C1 segment of cervical spinal cord (tissue), 14 donors: ENCODE results near the gene TBC1D22A.

Experiments
- DNase-seq, 14 donors: peaks; one replicate each; lab custom pipeline; 2025; lab: John Stamatoyannopoulos, UW

TBC1D22A gene

DNA sequence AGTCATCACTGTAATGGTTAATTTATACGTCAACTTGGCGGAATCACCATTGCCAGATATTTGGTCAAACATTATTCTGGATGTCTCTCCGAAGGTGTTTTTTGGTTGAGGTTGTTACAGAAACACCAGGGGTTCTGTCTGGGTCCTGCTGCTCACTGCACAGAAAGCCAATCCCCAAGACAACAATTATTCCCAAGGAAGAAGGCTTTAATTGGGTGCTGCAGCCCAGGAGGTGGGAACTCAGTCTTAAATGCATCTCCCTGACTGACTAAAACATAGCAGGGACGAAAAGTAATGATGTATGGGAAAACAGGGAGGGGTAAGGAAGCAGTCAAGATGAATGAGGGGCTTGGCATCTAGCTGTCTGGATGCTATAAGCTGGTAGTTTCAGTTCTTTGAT lies 331.3 kb downstream of the TBC1D22A start:
- no peak for DNase-seq

GRCh38 chr22:47094861-47095330 lies 332.4 kb downstream of the TBC1D22A start:
- DNase-seq, result no peak

DNA sequence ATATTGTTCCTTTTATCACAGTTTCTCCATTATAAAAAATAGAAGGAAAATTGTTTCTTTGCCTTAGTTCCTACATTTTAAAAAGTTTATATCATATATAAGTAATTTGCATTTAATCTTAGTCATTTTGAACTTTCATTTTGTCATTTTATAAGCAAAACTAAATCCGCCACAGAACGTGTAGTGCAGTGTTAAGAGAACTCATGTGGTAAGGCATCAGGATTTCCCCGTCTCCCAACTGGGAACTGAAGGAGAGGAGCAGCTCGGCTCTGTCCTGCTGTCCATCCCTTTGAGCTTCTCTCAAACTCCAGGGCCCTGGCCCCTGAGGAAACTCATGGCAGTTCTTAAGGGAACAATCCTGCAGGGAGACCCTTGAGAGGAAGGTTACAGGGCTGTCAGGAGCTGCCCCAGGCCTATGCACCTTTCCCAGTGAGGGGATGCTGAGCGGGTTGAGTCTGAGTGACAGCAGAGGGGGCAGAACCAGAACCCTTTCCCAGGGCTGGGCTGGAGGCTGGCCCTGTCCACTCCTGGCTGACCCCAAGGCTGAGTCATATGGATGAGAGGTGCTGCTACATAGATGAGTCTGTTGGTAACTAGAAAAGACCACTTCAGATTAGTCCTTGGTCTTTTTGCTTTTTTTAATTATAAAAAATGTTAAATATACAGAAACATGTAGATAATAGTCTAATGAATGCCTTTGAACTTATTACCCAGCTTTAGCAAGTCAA lies 333.1 kb downstream of the TBC1D22A start:
- DNase-seq, result no peak

GRCh38 chr22:47098121-47098520 lies 335.7 kb downstream of the TBC1D22A start:
- DNase-seq, result no peak

DNA sequence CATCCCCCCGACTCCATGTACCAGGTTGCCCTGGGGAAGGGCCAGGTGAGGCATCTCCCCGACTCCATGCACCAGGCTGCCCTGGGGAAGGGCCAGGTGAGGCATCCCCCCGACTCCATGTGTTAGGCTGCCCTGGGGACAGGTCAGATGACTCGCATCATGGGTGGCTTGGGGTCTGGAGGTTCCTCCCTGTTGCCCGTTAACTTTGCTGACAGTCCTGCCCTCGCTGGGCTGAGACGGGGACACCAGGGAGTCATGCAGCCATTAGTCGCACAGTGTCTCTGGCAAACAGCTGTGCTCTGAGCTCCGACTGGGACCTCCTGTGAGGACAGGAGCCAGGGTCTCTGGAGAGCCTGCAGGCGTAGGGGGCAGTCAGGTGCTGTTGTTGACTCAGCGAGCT lies 336.1 kb downstream of the TBC1D22A start:
- no peak for DNase-seq

- DNase-seq, result no peak
Measured at GRCh38 chr22:47100019-47100418, 337.6 kb downstream of the TBC1D22A start.

GRCh38 chr22:47100646-47101200 lies 338.3 kb downstream of the TBC1D22A start:
- DNase-seq, result no peak

GRCh38 chr22:47101321-47101885 lies 339.0 kb downstream of the TBC1D22A start:
- DNase-seq, result no peak

DNA sequence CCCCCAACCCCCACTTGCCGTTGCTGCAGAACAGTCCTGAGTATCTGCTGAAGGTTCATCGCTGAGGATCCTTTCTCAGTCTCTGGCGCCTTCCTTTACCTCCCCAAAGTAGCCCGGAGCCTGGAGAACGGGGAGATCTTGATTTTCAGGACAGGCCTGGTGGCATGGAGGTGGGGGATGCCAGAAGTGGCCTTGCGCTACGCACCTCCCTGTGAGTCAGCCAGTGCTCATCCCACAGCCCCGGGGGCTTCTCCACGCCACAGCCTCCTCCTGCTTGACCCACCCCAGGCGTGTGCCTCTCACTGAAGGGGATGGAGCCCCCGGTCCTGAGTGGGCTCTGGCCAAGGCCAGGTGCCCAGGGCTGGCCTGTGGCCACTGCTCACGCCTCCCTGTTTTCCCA lies 339.6 kb downstream of the TBC1D22A start:
- no peak for DNase-seq

DNA sequence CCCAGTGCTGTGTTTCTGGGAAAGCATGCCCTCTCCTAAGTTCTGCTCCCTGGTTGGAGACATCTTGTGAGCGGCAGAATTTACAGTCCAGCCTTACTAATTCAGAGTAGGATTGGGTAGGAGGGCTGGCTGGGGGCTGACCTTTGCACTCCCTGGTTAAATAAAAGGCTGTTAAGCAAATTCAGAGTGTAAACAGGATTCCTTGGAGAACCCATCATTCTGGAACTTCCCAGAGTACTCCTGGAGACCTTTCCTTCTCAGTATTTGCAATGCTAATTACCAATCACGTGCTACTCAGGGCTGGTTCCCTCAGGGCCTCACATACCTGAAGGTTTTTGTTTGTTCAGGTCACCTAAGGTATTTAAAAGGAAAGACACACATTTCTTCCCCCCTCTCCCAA lies 340.2 kb downstream of the TBC1D22A start:
- no peak for DNase-seq

DNA sequence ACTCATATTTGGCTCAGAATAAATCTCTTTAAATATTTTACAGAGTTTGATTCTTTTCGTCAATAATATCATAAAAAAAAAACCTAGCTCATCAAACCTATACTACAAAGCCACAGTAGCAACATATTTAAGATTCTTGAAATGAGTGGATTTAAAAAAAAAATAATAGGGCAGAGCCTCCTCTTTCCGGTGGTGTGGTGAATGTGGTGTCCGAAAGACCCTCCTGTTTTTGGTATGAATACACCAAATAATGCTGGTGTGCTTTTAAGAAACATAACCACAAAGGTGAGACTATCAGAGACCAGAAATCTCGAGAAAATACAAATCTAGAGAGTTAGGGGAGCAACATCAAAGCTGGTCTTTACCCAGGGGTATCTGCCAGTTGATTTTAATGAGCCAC lies 342.6 kb downstream of the TBC1D22A start:
- DNase-seq, result no peak

GRCh38 chr22:47106806-47107205 lies 344.4 kb downstream of the TBC1D22A start:
- DNase-seq, result no peak

DNA sequence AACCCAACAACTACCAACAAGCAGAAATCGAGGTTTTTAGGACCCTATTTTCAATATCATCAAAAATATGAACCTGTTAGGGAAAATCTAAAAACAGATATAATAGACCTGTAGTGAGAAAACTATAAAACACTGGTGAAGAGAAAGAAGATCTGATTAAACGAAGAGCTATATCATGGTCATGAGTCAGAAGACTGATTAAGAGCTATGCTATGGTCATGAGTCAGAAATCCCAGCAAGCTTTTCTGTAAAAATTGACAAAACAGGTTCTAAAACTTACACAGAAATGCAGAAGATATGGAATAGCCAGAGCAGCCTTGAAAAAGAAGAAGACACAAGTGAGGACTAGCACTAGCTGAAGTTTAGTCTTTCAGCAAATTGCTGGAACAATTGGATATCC lies 345.0 kb downstream of the TBC1D22A start:
- DNase-seq, result no peak

DNA sequence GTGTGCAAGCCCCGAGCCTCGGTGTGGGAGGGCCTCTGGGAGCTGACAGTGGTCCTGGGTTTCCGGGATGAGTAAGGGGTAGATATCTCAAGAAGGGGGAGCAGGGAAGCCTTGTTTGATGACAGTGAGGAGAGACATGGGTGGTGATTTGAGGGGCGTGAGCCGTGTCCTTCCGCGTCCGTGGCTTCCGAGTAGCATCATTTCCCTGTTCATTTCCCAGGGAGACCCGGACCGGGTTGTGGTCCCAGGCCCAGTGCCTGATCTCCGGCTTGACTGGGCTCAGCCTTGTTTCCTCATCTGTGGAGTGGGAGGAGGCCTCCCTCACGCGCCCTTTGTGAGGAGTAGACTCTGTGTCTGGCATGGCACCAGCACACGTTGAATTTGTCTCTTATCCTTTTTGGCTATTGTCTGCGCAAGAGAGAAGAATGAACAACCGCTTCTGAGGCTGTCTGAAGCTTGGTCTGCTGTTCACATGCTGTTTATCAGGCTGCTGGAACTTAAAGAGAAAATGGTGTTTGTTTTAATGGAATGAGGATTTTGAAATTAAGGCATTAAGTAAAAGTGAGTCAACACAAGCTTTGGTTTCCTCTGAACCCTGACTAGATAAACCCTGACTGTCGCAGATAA lies 348.5 kb downstream of the TBC1D22A start:
- DNase-seq, result no peak

GRCh38 chr22:47111626-47112581 lies 349.5 kb downstream of the TBC1D22A start:
- no peak for DNase-seq

- DNase-seq, result no peak
Measured at GRCh38 chr22:47112582-47112965, 350.1 kb downstream of the TBC1D22A start.

DNA sequence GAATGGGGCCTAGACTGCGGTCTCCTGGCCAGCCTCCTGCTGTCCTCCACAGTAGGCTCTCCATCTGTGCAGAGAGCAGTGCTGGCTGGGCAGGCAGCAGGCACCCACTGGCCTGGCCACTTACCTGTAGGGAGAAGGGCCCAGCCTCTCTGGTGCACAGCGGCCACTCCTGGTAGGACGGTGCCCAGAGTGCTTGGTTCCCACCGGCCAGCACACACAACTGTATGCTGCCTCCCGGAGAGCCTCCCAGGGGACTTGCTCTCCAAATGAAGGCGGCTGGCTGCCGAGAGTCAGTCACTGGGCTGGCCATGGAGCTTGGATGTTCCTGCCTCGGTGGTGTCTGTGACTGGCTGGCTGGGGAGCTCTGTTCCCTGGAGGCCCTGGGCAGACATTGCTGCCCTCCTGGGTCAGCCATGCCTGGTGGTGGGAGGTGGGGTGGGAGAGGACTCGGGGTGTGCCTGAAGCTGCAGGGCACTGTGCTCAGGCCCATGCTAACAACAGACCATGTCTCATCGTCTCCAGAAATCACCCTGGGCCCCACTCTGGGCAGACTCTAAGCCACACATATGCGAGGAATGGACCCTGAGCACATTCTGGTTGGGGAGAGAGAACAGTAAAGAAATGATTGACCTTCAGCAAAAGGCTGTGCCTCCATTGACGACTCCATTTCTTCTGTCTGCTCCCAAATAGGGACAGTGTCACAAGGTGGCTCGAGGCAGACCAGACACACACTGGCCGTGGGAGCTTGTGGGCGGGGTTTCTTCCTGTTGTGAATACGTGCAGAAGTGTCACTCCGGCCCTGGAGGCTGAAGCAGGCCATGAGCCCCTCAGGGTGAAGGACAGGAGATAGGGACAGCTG lies 350.8 kb downstream of the TBC1D22A start:
- DNase-seq, result no peak

DNA sequence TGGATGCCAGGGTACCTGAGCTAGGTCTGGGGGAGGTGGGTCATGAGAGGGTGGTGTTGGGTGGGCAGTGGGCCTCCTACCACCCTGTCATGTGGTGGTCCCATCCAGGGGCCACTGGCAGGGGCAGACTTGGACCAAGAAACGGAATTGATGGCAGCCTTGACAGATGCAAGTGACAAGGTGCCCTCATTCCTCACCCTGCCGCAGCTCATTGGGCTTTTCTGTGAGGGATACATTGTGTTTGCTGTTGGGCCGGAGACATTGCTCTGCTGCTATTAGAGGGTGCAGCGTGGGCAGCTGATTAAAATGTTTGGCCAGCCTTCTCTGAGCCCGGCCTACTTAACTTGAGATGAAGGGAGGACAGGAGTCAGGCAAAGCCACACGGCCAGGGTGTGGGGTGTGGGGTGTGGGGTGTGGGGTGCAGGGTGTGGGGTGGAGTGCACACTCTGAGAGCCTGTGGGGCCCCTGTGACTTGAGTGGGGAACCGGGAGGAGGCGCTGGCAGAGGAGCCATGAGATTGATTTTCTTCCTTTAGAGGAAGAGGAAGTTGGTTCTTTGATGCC lies 351.5 kb downstream of the TBC1D22A start:
- DNase-seq, result no peak

- DNase-seq, result no peak
Measured at GRCh38 chr22:47114813-47115517, 352.5 kb downstream of the TBC1D22A start.

DNA sequence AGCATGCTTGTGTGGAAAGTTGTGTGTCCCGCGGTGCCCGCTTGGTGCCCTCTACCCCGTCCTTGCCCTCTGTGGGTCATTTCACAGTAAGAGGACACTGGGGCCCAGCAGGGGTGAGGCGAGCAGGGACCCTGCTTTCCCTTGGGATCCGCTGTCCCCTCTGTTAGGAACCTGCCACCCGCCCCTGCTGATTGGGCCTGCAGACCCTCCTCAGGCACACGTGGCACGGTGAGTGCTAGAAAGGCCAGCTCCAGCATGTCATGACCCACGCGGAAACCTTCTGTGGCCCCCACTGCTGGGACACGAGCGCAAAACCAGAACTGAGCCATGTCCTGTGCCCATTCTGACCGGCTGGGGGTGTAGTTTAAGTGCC lies 353.1 kb downstream of the TBC1D22A start:
- DNase-seq, result no peak
